HTR-8/SVneo (cell line): Measurements from ENCODE around the gene TMEM218.
"Not testable (repeated sequence)": the region's sequence is repeated elsewhere in the genome, so short reads cannot be mapped to it uniquely, and the experiment has no call there.

Source experiments
- DNase-seq: peaks from one replicate; pipeline ENCODE4 v3.0.0; 2011; ENCODE audit warnings: low spot score, mixed read lengths; ENCODE audit not compliant: insufficient read length
- FAIRE-seq: peaks from 2 replicates; lab custom pipeline; 2011; peaks lifted over from hg19 to GRCh38; lab: Jason Lieb, UNC

Gene TMEM218

GRCh38 chr11:125091877-125092664 is 19.4 kb downstream of the TMEM218 start:
- DNase-seq (no peak), FAIRE-seq (no peak)

GRCh38 chr11:125091247-125091876 is 20.1 kb downstream of the TMEM218 start:
- DNase-seq (peak; percentile 57), FAIRE-seq (no peak)

- DNase-seq (no peak), FAIRE-seq (no peak)
Observed at GRCh38 chr11:125090816-125091215, 20.6 kb downstream of the TMEM218 start.

- not testable (repeated sequence) for FAIRE-seq, DNase-seq
Observed at GRCh38 chr11:125090151-125090550, 21.3 kb downstream of the TMEM218 start.

- not testable (repeated sequence) for FAIRE-seq, DNase-seq
Observed at GRCh38 chr11:125089481-125089880, 21.9 kb downstream of the TMEM218 start.

- no peak for FAIRE-seq
Observed at GRCh38 chr11:125088576-125089455, 22.6 kb downstream of the TMEM218 start.

GRCh38 chr11:125088123-125088522 is 23.3 kb downstream of the TMEM218 start:
- FAIRE-seq (no peak), DNase-seq (no peak)

More at GRCh38 chr11:125088576-125089455, 22.6 kb downstream of the TMEM218 start:
- no peak for DNase-seq

GRCh38 chr11:125086633-125087296 is 24.7 kb downstream of the TMEM218 start:
- DNase-seq (no peak), FAIRE-seq (no peak)

- no peak for DNase-seq
- FAIRE-seq: no peak
Observed at GRCh38 chr11:125085301-125086081, 25.9 kb downstream of the TMEM218 start.

GRCh38 chr11:125084761-125085231 is 26.6 kb downstream of the TMEM218 start:
- FAIRE-seq (no peak), DNase-seq (no peak)

GRCh38 chr11:125084057-125084416 is 27.4 kb downstream of the TMEM218 start:
- FAIRE-seq (no peak), DNase-seq (no peak)

- DNase-seq: no peak
Observed at GRCh38 chr11:125083312-125084056, 27.9 kb downstream of the TMEM218 start.

GRCh38 chr11:125082611-125083311 is 28.7 kb downstream of the TMEM218 start:
- peak; percentile 46 for FAIRE-seq
- DNase-seq: peak; percentile 56

More at GRCh38 chr11:125083312-125084056, 27.9 kb downstream of the TMEM218 start:
- FAIRE-seq: no peak

- DNase-seq (no peak), FAIRE-seq (no peak)
Observed at GRCh38 chr11:125082040-125082439, 29.4 kb downstream of the TMEM218 start.

- FAIRE-seq: no peak
- DNase-seq: no peak
Observed at GRCh38 chr11:125081098-125081798, 30.2 kb downstream of the TMEM218 start.

GRCh38 chr11:125080531-125080911 is 30.9 kb downstream of the TMEM218 start:
- FAIRE-seq (no peak), DNase-seq (no peak)

- FAIRE-seq (no peak), DNase-seq (no peak)
Observed at GRCh38 chr11:125079878-125080530, 31.4 kb downstream of the TMEM218 start.
